ENCODE data around the gene HES4.

DNA sequence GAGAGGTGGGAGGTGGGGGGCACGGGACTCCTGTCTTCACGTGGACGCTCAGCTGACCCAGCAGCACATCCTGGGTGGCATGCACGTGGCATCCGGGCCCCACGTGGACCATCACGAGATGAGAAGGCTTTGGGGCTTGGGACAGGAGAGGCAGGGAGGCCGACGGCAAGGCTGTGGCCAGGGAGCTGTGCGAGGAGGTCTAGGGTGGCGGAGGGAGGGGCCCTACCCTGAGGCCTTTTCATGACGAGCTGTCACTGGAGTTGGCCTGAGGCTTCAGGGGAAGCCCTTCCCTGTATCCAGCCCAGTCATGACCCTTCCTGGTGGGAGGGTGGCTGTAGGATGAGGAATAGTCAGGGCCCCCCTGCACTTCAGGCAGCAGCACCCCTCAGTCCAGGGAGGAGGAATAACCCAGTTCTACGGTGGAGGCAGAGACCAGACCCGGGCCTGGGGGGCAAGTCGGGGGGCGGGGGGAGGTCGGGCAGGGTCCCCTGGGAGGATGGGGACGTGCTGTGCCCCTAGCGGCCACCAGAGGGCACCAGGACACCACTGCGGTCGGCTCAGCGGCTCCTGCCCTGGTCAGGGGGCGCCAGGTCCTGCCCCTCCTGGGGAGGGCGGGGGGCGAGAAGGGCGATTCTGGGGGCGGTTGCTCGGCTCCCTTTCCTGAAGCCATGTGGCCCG lies 16.0 kb downstream of the HES4 start:
- TF ChIP-seq, protein P1, sequence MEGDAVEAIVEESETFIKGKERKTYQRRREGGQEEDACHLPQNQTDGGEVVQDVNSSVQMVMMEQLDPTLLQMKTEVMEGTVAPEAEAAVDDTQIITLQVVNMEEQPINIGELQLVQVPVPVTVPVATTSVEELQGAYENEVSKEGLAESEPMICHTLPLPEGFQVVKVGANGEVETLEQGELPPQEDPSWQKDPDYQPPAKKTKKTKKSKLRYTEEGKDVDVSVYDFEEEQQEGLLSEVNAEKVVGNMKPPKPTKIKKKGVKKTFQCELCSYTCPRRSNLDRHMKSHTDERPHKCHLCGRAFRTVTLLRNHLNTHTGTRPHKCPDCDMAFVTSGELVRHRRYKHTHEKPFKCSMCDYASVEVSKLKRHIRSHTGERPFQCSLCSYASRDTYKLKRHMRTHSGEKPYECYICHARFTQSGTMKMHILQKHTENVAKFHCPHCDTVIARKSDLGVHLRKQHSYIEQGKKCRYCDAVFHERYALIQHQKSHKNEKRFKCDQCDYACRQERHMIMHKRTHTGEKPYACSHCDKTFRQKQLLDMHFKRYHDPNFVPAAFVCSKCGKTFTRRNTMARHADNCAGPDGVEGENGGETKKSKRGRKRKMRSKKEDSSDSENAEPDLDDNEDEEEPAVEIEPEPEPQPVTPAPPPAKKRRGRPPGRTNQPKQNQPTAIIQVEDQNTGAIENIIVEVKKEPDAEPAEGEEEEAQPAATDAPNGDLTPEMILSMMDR (conservative IDR thresholded peaks at IDR 0.05; ENCODE audit: low read depth, low read length): peak; percentile 87
- TF ChIP-seq EZH2 (IDR thresholded peaks at IDR 0.05; ENCODE audit: borderline replicate concordance, low read depth, low read length, poor library complexity, severe bottlenecking): no peak

All from A673 (cell line).